GM08714 (cell line): ENCODE results near the gene ERBB4.

ENCODE experiments used
- H3K4me3 ChIP-seq: fragments of 200-500 bp; sonication (Bioruptor generic); 2 replicates; pipeline ENCODE4 v1.5.1; 2014; ENCODE audit warnings: mild to moderate bottlenecking, low read length, inconsistent platforms
- ZNF274 ChIP-seq: IDR thresholded peaks from 2 replicates; pipeline ENCODE4 v1.6.1; 2012; ENCODE audit warnings: mild to moderate bottlenecking, low read depth, low read length

ERBB4 gene

GRCh38 chr2:212535996-212536816, 2.4 kb downstream of the ERBB4 start:
- no peak for TF ChIP-seq ZNF274
- peak overlapping the region; percentile 1; the same call in 1 of the 2 replicates for H3K4me3 ChIP-seq

- TF ChIP-seq ZNF274 = no peak
- no peak overlapping the region for H3K4me3 ChIP-seq
Observed at GRCh38 chr2:212534336-212534735, 4.3 kb downstream of the ERBB4 start.

DNA sequence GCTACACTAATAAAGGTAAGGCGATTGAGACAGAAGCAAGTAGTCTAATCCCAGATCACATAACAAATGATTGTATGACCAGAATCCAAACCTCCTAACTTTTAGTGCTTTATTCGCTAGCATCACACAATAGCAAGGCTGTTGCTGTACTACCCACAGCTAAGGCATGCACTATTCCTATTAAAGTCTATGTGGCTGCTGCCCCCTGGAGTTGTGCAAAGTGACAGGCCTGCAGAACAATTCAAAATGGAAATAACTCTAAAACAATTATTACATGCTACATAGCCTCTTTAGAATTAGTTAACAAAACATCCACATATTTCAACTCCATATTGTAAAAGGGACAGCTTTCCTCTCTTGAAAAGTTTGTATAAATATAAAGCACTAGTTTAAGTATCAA, 6.0 kb downstream of the ERBB4 start:
- TF ChIP-seq ZNF274 = no peak

DNA sequence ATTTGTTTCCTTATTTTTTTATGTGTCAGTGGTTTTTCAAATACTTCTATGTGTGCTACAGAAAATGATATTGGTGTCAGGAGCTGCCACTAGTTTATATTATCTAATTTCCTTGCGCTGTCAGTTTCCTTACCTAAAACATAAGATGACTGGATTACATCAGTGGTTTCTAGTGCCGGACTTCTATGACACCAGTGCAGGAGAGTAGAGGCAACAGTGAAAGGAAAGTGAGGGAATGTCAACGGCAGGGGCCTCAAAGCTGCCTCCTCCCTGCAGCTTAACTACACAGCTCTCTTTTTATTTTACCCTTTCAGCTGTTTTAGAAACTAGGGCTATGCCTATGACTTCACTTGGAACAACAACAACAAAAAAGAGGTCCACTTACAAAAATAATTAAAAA, 6.5 kb downstream of the ERBB4 start:
- no peak overlapping the region for H3K4me3 ChIP-seq
- no peak for TF ChIP-seq ZNF274

More for the DNA sequence above, 6.0 kb downstream of the ERBB4 start:
- no peak overlapping the region for H3K4me3 ChIP-seq

DNA sequence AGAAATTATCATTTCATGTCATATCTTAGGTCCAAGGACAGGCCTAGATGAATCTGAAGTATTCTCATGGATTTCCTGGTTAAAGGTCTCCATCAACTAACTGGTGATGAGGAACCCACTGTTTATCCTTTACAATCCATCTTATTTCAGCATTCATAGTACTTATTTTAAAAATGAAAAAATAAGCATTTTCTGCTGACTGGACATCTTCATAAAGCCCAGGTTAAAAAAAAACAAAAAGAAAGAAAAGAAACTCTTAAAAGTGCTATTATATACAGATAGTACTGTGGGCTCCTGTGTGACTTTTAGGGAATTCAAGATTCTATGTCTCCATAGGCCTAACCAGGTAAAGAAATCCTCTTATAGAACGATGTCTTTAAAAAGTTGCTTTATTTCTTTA, 7.1 kb downstream of the ERBB4 start:
- no peak overlapping the region for H3K4me3 ChIP-seq
- TF ChIP-seq ZNF274 = no peak

DNA sequence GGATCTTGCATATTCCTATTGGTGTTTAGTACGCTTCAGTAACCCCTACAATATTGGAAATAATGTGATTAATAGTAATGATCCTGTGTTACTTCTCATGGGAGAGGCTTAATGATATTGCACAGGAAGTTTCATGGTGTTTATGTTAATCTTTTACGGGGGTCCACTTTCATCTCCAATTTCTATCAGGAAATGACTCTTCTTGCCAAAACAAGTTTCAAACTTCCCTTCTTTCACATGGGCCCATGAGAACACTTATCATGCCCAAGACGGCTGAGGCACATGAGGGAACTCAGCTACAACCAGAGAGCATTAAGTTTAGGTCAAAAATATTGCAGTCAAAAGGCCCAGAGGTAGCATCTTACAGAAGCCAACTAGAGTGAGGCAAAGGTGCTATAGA, 7.6 kb downstream of the ERBB4 start:
- no peak overlapping the region for H3K4me3 ChIP-seq
- TF ChIP-seq ZNF274 = no peak

GRCh38 chr2:212530373-212530772, 8.2 kb downstream of the ERBB4 start:
- no peak for TF ChIP-seq ZNF274
- H3K4me3 ChIP-seq = no peak overlapping the region

DNA sequence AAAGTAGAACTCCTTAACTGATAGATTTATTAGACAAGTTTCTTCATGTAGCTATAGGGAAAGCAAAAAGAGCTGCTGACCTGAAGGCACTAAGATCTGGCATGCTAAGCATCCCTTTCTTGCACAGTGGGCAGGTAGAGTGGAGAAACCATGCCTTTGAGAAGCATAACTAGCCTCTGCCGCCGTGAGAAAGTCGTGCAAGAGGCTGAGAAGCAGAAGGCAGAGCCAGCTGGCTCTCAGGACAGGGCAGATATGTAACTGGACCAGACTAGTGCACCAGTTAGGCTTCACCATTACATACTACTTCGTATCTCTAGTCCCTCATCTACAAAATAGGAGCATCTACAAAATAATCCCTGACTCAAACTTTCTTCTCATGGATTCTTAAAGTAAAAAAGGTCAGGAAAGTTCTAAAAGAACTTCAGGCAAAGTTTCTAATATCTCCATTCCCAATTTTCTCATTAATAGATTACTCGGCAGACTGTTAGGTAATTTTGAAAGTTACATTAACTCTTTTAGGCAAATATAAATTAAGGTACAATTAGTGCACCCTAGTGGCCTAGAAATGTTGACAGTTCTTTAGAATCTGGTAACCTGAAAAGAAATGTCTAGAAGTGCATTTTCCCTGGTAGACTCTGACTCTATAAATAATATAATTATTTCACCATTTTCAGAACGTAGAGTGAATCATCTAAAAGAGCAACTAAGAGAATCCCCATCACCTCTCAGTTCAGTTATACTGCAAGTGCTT, 10.3 kb downstream of the ERBB4 start:
- H3K4me3 ChIP-seq = no peak overlapping the region
- no peak for TF ChIP-seq ZNF274

DNA sequence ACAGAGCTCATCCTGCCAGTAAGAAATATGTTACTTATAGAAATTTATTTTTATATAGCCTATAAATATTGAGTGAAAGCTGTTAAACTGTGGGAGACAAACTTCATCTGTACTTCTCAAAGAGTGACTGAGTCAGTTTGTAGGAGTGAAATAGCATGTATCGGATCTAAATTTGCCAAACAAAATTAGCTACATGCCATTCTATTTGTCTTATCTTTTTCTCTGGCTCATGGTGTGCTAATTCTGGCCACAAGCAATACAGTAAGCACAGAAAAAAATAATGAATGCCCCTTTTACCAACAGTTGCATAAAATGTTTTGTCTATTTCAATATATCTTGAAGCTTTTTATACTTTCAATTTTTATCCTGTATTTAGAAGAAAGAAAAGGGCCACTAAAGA, 12.5 kb downstream of the ERBB4 start:
- no peak overlapping the region for H3K4me3 ChIP-seq
- no peak for TF ChIP-seq ZNF274

DNA sequence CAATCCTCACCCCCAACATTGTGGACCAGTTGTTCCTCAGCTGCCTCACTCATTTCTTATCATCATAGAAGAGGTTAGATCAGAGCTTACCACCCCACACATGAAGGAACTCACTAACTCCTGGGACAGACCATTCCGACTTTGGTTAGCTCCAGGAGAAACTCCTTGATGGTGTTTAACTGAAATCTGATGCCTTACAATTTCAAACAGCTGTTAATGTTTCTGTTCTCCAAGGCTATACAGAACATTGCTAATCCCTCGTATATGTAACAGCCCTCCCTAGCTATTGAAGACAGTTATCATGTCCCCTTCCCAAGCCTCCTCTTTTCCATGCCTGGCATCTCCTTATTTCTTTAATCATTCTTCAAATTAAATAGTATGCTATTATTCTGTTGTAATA, 14.8 kb downstream of the ERBB4 start:
- no peak for TF ChIP-seq ZNF274
- H3K4me3 ChIP-seq = no peak overlapping the region

DNA sequence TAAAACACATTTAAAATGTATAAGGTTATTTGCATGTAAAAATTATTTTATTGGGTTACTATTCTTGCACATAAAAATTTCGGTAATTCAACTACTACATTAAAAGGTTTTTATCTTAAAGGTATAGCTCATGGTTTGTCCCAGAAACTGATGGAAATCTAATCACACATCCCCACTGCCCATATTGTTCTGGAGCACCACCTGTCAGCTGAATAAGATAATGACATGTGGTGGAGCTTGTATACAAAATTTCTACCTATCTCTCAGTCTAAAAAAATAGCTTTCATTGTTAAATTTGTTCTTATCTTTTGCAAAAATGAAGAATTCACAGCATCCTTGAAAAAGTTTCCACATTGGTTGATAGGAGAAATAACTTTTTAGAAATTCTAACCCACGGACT, 18.3 kb downstream of the ERBB4 start:
- no peak overlapping the region for H3K4me3 ChIP-seq
- TF ChIP-seq ZNF274 = no peak

- no peak for TF ChIP-seq ZNF274
- H3K4me3 ChIP-seq = no peak overlapping the region
Observed at GRCh38 chr2:212517693-212518092, 20.9 kb downstream of the ERBB4 start.

- H3K4me3 ChIP-seq = no peak overlapping the region
- no peak for TF ChIP-seq ZNF274
Observed at GRCh38 chr2:212505586-212505985, 33.0 kb downstream of the ERBB4 start.

GRCh38 chr2:212495046-212495445, 43.6 kb downstream of the ERBB4 start:
- no peak overlapping the region for H3K4me3 ChIP-seq

GRCh38 chr2:212494418-212495020, 44.1 kb downstream of the ERBB4 start:
- no peak overlapping the region for H3K4me3 ChIP-seq
- TF ChIP-seq ZNF274 = no peak

More at GRCh38 chr2:212495046-212495445, 43.6 kb downstream of the ERBB4 start:
- no peak for TF ChIP-seq ZNF274
